Neutrophil (primary cell): ENCODE data around the gene GRB14.
"Not testable (repeated sequence)": the region's sequence is repeated elsewhere in the genome, so short reads cannot be mapped to it uniquely, and the experiment has no call there.

Experiments
- H3K27ac ChIP-seq: fragments of 200-600 bp; sonication (generic); 2 replicates; pipeline ENCODE4 v1.5.1; 2016; ENCODE audit warnings: mild to moderate bottlenecking, moderate library complexity
- H3K27me3 ChIP-seq: fragments of 200-600 bp; sonication (generic); 2 replicates; pipeline ENCODE4 v1.6.0; 2016; ENCODE audit warnings: mild to moderate bottlenecking
- H3K36me3 ChIP-seq: fragments of 200-600 bp; sonication (generic); 2 replicates; pipeline ENCODE4 v1.5.1; 2017
- H3K4me1 ChIP-seq, 2 experiments: fragments of 200-600 bp in 1 of 2; sonication (generic) in 1 of 2; 1 replicate in 1 of 2; 2 replicates in 1 of 2; pipeline versions ENCODE4 v1.5.1 to v1.6.1; 2013 to 2016; ENCODE audit warnings: low read depth in 1 of 2, low read length in 1 of 2, mild to moderate bottlenecking in 1 of 2, moderate library complexity in 1 of 2; ENCODE audit not compliant: control insufficient read depth in 1 of 2, insufficient read depth in 1 of 2
- H3K4me3 ChIP-seq, 2 experiments: fragments of 200-600 bp in 1 of 2; sonication (generic) in 1 of 2; 1 replicate in 1 of 2; 2 replicates in 1 of 2; pipeline ENCODE4 v1.5.1; 2013 to 2016; ENCODE audit warnings: low read depth in 1 of 2, low read length in 1 of 2, mild to moderate bottlenecking in 1 of 2, moderate library complexity in 1 of 2
- H3K9me3 ChIP-seq: fragments of 200-600 bp; sonication (generic); 2 replicates; pipeline ENCODE4 v1.5.1; 2016
- TF ChIP-seq, protein P1 (sequence below): fragments of 200-600 bp; sonication (generic); IDR thresholded peaks from 2 replicates; pipeline ENCODE4 v1.5.1; 2016; ENCODE audit warnings: antibody characterized with exemption

Gene GRB14

DNA sequence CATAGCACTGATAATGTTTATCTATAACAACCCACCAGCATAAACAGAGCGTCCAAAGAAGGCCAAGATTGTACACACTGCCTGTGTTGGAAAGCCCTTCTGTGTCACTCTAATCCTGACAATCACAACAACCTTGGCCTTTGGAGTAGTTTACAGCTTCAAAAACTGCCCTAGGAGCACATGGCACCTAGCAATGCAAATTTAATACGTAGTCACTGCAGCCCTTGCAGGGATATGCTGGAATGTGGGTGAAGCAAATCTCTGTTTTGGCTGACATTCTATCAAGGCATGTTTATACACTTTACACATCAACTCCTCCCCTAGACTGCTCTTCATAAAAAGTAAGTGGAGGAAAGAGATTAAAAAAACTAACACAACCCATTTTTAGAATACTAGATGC is 66.8 kb downstream of the GRB14 start:
- Histone ChIP-seq H3K4me3 (no peak overlapping the region), H3K27ac (no peak overlapping the region), H3K27me3 (no peaks in the 10 kb centered on the region), H3K4me1 (no peaks in the 10 kb centered on the region), H3K9me3 (no peaks in the 10 kb centered on the region), H3K36me3 (no peaks in the 10 kb centered on the region)
- TF ChIP-seq, protein P1, sequence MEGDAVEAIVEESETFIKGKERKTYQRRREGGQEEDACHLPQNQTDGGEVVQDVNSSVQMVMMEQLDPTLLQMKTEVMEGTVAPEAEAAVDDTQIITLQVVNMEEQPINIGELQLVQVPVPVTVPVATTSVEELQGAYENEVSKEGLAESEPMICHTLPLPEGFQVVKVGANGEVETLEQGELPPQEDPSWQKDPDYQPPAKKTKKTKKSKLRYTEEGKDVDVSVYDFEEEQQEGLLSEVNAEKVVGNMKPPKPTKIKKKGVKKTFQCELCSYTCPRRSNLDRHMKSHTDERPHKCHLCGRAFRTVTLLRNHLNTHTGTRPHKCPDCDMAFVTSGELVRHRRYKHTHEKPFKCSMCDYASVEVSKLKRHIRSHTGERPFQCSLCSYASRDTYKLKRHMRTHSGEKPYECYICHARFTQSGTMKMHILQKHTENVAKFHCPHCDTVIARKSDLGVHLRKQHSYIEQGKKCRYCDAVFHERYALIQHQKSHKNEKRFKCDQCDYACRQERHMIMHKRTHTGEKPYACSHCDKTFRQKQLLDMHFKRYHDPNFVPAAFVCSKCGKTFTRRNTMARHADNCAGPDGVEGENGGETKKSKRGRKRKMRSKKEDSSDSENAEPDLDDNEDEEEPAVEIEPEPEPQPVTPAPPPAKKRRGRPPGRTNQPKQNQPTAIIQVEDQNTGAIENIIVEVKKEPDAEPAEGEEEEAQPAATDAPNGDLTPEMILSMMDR, result no peak

DNA sequence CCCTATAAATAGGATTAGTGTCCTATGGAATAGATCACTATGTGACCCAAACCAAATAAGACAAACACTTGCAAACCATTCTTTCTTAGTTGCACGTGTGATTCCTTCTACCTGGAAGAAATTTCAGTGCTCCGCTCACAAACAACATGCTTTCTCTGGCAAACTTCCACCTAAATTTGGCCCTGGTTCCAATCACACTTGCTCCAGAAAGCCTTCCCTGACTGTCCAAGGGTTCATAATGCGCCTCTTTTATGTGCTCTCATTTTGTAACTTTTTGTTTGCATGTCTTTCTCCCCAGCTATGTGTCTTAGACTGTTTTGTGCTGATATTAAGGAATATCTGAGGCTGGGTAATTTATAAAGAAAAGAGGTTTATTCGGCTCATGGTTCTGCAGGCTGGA is 69.8 kb downstream of the GRB14 start:
- H3K27me3 ChIP-seq, result no peaks in the 10 kb centered on the region
- no peak overlapping the region for H3K4me3 ChIP-seq
- H3K27ac ChIP-seq, result no peak overlapping the region
- H3K36me3 ChIP-seq, result no peaks in the 10 kb centered on the region
- no peaks in the 10 kb centered on the region for H3K9me3 ChIP-seq
- H3K4me1 ChIP-seq, result no peaks in the 10 kb centered on the region
- TF ChIP-seq, protein P1, result no peak

DNA sequence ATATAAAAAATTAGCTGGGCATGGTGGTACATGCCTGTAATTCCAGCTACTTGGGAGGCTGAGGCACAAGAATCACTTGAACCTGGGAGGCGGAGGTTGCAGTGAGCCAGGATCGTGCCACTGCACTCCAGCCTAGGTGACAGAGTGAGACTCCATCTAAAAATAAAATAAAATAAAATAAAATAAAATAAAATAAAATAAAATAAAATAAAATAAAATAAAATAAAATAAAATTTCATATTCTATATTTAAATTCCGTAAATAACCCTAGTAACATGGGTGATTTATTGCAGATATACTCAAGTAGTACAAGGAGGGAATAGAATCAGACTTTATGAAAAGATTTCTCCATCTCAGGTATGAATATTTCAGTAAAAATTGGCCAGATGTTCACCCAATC is 71.6 kb downstream of the GRB14 start:
- H3K27ac ChIP-seq, H3K4me1 ChIP-seq, H3K4me3 ChIP-seq, H3K27me3 ChIP-seq, H3K9me3 ChIP-seq, H3K36me3 ChIP-seq: not testable (repeated sequence)

DNA sequence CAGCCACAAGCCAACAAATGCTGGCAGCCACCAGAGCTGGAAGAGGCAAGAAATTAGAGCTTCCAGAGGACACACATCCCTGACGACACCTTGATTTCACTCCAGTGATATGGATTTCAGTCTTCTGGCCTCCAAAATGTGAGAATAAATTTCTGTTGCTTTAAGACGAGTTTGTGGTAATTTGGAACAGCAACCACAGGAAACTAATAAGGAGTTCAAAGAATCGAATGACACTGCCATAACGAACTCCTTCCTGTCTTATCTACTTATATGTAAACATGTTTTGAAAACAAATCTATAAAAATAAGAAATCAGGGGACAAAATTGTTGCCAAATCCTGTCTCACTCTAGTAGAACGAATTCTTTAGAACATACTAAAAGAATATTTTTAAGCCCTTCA is 75.8 kb downstream of the GRB14 start:
- Histone ChIP-seq H3K4me1 (no peaks in the 10 kb centered on the region), H3K4me3 (no peak overlapping the region), H3K27ac (no peak overlapping the region), H3K27me3 (no peaks in the 10 kb centered on the region), H3K9me3 (no peaks in the 10 kb centered on the region), H3K36me3 (no peaks in the 10 kb centered on the region)
- TF ChIP-seq, protein P1, result no peak

DNA sequence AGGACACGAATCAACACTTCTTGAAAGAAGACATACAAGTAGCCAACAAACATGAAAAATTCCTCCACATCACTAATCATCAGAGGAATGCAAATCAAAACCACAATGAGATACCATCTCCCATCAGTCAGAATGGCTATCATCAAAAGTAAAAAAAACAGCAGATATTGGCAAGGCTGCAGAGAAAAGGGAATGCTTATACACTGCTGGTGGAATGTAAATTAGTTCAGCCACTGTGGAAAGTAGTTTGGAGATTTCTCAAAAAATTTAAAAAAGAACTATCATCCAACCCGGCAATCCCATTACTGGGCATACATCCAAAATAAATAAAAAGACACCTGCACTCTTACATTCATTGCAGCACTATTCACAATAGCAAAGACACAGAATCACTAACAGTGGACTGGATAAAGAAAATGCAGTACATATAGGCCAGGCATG is 78.7 kb downstream of the GRB14 start:
- no peaks in the 10 kb centered on the region for H3K36me3 ChIP-seq
- H3K27ac ChIP-seq, result no peak overlapping the region
- TF ChIP-seq, protein P1, result no peak
- H3K4me1 ChIP-seq, result no peaks in the 10 kb centered on the region
- H3K4me3 ChIP-seq, result no peak overlapping the region
- H3K9me3 ChIP-seq, result no peaks in the 10 kb centered on the region
- H3K27me3 ChIP-seq, result no peaks in the 10 kb centered on the region

DNA sequence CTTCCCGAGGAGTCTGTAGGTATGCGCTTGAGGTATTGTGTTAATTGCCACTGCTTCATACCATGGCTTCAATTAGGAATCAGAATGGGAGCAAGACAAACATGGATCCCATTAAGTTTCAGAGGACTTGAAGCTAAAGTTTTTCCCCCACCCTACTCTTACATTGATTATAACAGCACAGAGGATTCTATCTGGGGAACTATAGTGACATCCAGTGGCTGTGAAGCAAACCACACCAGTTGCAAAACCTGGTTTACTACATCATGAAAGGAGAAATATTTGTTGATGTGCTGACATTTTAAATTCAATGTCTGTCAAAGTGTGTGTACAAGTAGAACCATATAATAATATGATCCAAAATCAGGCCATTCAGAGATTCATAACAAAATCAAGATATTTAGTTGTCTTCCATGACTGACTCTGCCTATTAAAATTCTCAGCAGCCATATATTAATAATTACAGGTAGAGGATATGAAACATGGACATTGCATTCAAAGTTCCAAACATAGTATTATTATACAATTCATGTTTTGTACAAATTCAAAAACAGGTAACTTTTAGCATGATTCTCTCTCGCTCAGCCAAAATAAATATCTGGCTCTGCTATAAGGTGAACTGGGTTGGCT is 82.9 kb downstream of the GRB14 start:
- no peaks in the 10 kb centered on the region for H3K9me3 ChIP-seq
- H3K4me3 ChIP-seq, result no peak overlapping the region
- no peaks in the 10 kb centered on the region for H3K27me3 ChIP-seq
- H3K36me3 ChIP-seq, result no peaks in the 10 kb centered on the region
- TF ChIP-seq, protein P1, result no peak
- H3K27ac ChIP-seq, result no peak overlapping the region
- H3K4me1 ChIP-seq, result no peaks in the 10 kb centered on the region
